ENCODE results near the gene THBS2.
"Not testable (repeated sequence)": the region's sequence is repeated elsewhere in the genome, so short reads cannot be mapped to it uniquely, and the experiment has no call there.

Gene THBS2

DNA sequence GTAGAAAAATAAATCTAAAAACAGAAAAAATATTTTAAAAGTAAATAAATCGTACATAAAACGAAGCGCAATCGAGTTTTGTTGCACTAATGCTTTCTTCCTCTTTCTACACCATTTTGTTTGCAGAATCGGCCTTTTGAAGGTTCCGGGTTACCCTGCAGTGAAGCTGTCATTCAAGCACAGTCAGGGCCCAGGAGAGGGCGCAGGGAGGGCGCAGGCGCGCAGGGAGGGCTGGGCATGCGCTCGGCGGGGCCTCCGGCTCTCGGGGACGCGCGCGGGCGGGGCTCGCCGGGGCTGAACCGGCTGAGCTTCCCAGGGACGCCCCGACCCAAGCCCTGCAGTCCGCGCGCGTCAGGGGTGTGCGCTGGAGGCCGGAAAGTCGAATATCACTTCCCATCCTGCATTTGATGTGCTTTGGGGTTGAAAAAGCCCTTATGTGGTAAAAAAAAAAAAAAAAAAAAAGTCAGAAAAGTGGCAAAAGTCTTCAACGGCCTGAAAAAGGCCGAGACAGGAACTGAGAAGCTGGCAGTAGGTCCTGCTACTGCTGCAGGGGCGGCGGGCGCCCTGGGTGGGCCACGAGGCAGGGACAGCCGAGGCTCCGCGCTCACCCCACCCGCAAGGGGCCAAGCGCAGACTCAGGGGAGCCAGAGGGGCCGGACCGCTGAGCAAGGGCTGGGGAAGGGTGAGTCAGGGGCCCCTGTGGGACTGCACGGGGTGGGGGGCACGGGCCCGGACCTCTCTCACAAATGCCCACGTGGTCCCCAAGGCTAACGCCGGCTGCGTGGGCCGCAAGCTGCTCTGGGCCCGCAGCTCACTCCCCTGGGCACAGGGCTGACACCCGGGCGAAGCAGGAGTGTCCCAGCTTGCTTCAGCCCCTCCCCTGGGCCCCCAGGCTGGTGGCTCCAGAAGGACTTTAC is 40.5 kb downstream of the THBS2 start:
- DNase-seq (ENCODE audit: extremely low read depth in 1 of 2, low read depth in 1 of 2): peak; percentile 65 to 75

DNA sequence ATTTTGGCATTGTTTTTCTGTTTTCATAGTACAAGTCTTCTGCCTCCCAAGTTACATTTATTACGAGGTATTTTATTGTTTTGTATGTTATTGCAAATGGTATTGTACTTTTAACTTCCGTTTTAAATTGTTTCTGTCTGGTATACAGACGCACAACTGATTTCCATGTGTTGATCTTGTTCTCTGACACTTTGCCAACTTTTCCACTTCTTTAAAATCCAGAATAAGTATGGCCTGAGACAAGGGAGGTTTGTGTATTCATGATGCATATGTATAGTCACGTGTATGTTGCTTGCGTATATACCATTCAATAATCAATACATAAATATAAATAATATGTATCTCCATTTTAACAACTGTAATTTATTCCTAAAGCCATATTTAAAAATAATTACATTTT is 41.2 kb downstream of the THBS2 start:
- no peak for DNase-seq (ENCODE audit: extremely low read depth in 1 of 2, low read depth in 1 of 2)

DNA sequence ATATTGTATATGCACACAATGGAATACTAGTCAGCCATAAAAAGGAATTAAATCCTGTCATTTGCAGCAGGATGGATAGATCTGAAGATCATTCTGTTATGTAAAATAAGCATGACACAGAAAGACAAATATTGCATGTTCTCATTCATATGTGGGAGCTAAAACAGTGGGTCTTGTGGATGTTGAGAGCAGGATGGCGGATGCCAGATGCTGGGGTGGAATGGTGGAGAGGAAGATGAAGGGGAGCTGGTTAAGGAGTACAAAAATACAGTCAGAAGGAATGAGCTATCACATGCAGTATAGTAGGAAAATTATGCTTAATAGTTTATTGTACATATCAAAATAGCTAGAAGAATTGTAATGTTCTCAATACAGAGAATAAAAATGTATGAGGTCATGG is 41.8 kb downstream of the THBS2 start:
- DNase-seq (ENCODE audit: extremely low read depth in 1 of 2, low read depth in 1 of 2): no peak

DNA sequence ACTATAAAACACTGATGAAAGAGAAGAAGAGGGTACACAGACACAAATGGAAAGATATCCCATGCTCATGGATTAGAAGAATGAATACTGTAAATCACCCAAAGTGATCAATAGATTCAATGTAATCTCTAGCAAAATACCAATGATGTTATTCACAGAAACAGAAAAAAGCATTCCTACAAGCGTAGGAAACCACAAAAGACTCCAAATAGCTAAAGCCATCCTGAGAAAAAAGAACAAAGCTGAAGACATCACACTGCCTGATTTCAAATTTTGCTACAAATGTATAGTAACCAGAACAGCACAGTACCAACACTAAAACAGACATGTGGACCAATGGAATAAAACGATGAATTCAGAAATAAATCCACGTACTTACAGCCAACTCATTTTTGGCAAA is 43.0 kb downstream of the THBS2 start:
- no peak for DNase-seq (ENCODE audit: extremely low read depth in 1 of 2, low read depth in 1 of 2)

DNA sequence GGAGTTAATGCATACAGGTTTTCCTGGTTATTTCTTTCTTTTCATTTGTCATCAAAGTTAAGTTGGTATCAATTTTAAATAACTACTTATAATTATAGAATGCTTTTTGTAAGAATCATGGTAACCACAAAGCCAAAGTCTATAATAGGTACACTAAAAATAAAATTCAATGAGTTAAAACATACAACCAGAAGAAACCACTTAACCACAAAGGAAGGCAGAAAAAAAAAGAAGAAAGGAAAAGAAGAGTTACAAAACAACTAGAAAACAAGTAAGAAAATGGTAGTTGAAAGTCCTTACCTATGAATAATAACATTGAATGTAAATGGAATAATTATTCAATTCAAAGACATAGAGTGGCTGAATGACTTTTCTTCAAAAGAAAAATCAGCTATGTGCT is 45.6 kb downstream of the THBS2 start:
- DNase-seq (ENCODE audit: extremely low read depth in 1 of 2, low read depth in 1 of 2): no peak

DNA sequence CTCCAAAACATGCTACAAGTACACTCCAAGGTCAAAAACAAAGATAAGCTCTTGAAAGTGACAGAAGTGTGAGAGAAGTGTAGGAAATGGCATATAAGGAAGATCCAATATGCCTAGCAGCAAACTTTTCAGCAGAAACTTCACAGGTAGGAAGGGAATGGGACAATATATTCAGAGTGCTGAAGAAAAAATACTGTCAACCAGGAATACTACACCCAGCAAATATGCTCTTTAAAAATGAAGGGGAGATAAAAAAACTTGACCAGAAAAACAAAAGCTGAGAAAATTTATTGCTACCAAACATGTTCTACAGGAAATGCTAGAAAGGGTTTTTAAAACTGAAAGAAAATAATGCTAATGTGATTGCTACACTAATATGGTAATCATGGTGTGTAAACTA is 46.2 kb downstream of the THBS2 start:
- DNase-seq (ENCODE audit: extremely low read depth in 1 of 2, low read depth in 1 of 2): no peak

DNA sequence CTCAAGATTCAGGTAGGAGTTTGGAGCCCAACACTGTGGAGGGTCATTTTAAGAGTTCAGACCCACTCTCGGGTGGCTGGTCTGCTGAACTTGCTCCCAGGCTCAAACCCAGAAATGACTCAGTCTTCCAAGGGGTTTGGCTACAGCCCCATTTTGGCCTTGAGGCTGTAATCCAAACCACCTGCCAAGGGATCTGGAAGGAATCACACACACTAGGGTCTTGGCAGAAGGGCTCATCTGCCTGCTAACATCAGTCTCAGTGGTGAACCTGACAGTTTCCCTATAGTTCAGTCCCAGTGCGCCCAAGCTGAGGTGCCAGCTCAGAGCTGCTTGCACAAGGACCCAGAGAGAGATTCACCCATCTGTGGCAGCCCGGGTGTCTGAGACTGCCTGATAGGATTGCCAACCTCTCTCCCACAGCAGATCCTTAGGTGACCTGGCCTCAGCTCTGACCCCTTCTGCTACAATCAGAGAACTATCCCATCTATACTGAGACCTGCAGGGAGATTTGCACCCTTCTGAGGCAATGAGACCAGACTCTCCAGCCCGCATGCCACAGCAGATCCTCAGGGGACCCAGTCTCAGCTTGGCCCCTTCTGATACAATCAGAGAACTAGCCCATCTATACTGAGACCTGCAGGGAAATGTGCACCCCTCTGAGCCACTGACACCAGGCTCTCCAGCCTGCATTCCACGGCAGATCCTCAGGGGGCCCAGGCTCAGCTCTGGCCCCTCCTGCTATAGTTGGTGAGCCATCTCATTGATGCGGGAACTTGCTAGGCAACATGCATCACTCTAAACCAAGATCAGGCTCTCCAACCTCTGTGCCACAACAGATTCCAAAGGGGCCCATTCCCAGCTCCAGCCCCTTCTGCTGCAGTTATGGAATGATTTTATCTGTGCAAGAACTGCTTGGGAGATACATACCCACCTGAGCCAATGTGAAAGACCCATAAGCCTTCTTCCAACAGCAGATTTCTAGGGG is 48.2 kb downstream of the THBS2 start:
- DNase-seq (ENCODE audit: extremely low read depth in 1 of 2, low read depth in 1 of 2): no peak

DNA sequence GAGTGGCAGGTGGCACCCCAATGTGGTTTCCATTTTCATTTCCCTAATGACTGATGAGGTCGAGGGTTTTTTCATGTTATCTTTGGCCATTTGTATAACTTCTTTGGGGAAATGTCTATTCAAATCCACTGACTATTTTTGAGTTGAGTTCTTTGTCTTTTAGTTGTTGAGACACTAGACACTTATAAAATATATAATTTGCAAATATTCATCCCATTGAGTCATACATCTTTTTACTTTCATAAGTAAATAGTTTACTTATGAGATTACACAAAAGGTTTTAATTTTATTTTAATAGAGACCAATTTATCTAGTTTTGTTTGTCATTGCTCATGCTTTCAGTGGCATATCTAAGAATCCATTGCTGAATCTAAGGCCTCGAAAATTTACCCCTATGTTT is 49.5 kb downstream of the THBS2 start:
- DNase-seq (ENCODE audit: extremely low read depth in 1 of 2, low read depth in 1 of 2): no peak

DNA sequence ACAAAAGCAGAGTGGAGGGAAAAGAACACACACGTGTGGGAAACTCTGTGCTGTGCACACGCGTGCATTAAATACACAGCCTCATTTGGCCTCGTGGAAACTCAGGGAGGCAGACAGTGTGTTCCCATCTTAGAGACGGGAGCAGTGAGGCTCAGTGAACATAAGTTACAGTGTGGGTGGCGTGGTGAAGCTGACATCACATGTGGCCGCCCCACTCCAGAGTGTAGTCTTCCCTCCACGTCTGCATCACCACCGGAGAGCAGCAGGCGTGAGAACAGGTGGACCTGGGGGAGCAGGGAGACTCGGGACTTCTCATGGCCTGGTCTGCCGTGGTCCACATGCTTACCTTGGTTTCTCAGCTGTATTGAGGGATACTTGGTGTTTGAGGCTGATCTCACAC is 51.7 kb downstream of the THBS2 start:
- no peak for DNase-seq (ENCODE audit: extremely low read depth in 1 of 2, low read depth in 1 of 2)

DNA sequence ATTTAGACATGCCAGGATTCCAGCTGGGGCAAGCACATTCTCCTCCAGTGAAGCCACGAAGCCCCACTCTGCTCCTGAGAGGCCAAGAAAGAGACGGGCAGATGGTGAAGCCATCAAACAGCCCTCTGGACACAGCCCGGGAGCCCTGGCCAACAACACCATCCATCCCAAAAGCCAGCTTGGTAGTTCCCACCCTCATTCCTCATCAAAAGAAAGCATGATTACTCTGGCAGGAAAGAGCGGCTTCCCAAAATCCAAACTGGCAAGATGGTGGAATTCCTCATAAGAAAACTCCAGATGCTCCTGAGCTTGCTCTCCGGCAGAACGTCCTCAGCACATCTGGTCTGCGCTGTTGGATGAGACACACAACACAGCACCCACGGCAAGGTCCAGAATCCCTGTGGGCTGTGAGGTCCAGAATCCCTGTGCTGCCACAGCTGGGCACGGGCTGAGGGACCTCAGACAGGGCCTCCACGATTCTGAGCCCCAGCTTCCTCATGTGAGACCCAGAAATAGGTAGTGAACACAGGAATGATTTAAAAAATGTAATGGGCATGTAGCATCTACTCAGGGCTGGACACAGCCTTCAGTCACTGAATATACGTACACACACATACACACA is 52.6 kb downstream of the THBS2 start:
- no peak for DNase-seq (ENCODE audit: extremely low read depth in 1 of 2, low read depth in 1 of 2)

DNA sequence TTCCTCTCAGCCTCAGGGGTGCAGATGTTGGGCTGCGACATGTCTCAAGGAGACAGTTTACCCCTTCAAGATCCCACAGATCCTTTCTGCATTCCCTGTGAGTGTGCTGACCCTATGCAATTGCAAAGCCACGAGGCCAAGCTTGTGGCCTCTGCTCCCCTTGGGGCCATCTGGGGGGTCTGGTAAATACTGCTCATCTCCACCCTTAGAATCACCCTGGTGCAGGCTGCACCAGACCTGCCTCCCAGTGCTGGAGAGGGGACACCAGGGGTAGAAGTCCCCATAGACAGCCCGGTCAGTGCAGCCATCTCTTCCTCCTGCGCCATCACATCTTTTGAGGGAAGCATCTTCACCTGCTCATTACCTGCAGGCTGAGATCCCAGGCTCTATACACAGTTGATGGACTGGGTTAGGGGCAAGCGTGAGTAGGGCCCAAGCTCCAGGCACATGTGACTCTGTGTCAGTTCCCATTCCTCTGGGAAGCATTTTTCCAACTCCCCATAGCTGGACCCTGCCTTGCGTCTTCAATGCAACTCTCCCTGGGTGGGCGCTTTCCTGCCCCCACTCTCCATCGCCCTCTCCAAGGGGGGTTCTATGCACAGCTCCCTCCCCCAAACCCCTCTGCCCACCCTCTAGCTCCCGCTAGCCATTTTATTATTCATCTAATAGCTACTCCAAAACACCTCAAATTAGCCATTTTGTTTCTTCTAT is 53.9 kb downstream of the THBS2 start:
- no peak for DNase-seq (ENCODE audit: extremely low read depth in 1 of 2, low read depth in 1 of 2)

DNA sequence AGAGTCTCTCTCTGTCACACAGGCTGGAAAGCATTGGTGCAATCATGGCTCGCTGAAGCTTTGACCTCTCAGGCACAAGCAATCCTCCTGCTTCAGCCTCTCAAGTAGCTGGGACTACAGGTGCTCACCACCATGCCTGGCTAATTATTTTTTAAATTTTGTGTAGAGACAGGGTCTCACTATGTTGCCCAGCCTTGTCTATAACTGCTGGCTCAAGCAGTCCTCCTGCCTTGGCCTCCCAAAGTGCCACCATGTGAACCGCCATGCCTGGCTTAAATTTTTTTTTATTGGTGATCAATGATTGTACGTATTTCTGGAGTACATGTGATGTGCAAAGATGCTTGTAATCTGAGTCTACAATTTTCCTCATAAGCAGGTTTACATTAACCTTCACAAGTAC is 54.8 kb downstream of the THBS2 start:
- no peak for DNase-seq (ENCODE audit: extremely low read depth in 1 of 2, low read depth in 1 of 2)

DNA sequence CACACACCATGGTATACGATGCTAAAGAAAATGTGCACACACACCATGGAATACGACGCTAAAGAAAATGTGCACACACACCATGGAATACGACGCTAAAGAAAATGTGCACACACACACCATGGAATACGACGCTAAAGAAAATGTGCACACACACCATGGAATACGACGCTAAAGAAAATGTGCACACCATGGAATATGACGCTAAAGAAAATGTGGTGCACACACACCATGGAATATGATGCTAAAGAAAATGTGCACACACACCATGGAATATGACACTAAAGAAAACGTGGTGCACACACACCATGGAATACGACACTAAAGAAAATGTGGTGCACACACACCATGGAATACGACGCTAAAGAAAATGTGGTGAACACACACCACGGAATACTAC is 55.7 kb downstream of the THBS2 start:
- not testable (repeated sequence) for DNase-seq (ENCODE audit: extremely low read depth in 1 of 2, low read depth in 1 of 2)

DNA sequence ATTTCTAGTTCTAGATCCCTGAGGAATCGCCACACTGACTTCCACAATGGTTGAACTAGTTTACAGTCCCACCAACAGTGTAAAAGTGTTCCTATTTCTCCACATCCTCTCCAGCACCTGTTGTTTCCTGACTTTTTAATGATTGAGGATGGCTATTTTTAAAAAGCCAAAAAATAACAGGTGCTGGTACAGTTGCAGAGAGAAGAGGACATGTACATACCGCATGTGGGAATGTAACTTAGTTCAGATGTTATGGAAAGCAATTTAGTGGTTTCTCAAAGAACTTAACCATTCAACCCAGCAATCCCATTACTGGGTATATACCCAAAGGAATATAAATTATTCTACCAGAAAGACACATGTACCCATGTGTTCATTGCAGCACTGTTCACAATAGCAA is 57.4 kb downstream of the THBS2 start:
- DNase-seq (ENCODE audit: extremely low read depth in 1 of 2, low read depth in 1 of 2): not testable (repeated sequence)

DNA sequence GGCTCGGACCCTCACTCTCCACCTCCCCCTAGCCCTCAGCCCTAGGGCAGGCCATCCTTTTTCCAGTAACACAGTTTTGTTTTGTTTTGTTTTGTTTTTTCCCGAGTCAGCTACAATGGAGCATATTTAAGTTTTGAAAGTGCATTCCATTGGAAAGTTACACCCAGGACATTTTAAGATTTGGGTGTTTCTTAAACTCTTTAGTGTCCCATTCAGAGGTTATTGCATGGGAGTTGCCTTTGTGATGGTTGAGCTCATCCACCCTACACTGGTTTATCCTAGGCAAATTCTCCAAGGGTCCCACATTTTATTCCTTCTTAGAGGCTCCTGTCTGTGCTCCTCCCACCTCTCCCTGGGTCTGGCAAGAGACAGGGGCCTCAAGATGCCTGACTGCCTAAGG is 58.9 kb downstream of the THBS2 start:
- no peak for DNase-seq (ENCODE audit: extremely low read depth in 1 of 2, low read depth in 1 of 2)

DNA sequence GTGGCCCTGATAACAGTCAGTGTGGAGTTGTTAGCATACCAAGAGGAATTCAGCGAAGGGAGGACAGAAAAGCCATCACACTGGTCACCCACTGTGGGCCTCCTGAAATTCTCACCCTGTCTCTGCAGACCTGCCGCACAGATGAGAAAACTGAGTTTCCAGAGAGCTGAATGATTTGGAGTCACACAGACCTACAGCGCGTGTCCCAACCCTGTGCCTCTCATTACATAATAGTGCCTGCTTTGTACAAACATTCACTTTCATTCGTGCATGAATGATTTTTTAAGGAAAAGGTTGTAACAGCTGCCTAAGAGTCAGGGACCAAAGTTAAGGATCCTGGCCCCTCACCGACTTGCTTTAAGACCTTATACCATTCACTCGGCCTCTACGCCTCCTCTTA is 62.7 kb downstream of the THBS2 start:
- no peak for DNase-seq (ENCODE audit: extremely low read depth in 1 of 2, low read depth in 1 of 2)

DNA sequence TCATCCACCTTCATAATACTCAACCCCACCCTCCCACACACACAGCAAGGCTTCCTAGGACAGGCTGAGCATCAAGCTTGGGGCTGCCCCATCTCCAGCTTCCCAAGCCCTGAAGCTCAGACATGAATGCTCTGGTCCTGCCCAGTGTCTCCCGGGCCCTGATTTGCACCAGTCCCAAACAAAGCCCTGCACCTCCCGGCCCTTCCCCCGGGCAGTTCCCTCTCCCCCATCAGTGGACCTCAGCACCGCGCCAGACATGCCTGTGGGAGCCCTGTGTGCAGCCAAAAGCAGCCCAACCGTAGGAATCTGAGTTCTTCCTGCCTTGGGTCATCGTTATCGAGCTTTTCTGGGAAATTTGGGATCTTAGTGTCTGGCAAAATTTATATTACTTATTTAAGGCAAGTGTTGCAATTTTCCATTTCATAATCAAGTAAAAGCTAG is 63.5 kb downstream of the THBS2 start:
- no peak for DNase-seq (ENCODE audit: extremely low read depth in 1 of 2, low read depth in 1 of 2)

DNA sequence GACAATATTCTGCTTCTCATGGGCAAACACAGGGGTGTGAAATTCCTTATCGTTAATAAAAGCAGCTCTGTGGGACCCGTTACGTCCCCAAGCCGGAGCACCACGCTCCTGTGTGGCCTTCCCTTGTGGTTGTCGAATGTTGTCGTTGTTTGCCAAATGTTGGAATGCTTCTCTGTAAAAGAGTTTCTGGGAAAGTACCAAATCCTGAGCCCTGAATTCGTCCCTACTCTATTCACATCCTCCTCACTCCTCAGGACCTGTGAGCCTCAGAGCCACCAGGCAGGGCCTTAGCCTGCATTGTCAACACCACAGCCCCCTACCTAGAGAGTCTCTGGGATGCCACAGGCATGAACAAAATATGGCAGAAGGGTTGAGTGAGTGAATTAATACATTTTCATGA is 64.0 kb downstream of the THBS2 start:
- no peak for DNase-seq (ENCODE audit: extremely low read depth in 1 of 2, low read depth in 1 of 2)

DNA sequence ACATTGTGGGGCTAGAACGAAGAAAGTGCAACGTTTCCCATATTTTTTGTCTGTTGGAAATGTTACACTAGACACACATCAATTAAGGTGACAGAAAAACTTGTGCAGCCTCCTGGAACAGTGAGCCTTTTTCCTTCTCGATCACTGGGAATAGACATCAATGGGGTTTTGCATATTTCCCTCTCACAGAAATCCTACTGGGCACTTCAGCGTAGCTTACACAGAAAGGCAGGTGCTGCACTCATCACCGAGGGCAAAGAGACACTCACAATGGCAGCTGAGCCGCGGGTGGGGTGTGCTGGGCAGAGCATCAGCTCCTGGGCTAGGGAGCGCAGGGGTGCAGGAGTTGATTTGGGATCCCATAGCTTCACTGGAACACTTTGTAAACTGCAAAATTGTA is 64.5 kb downstream of the THBS2 start:
- DNase-seq (ENCODE audit: extremely low read depth in 1 of 2, low read depth in 1 of 2): no peak

DNA sequence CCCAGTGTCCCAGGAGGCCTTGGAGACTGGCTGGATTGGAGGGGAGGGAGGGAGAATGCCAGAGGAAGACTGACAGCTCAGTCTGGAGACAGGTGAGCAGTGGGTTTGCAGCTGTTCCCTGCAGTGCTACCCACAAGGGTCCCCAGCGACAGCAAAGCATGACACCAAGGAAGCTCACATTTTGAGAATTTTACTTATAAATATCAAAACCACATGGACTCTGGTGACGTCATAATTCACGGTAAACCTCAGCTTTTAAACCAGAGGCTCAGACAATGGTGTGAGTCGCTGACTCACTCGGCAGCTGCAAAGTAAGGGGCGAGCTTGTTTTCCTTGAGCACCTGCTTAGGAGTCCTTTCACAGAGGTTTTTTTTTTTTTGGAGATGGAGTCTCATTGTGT is 65.2 kb downstream of the THBS2 start:
- DNase-seq (ENCODE audit: extremely low read depth in 1 of 2, low read depth in 1 of 2): no peak

DNA sequence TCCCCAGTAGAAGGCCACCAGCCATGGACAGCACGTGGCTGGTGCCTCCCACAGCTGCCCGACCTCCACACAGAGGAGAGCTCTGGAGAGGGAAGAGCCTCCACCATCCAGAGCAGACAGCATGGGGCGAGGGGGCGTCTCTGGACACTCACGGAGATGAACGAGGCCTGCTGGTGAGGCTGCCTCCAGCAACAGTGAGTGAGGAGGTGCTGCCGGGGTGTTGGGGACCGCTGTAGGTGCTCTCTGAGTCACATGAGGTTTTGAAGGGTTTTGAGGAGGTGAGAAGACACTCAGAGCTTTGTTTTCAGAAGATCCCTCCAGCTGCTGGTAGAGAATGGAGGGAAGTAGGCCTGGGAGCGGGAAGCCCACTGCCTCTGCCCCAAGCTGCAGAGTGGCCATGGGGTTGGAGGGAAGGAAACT is 65.6 kb downstream of the THBS2 start:
- no peak for DNase-seq (ENCODE audit: extremely low read depth in 1 of 2, low read depth in 1 of 2)
